Spleen (tissue), 7 donors: Measurements from ENCODE around the gene CAMK1D.

Source experiments
- CTCF ChIP-seq, 11 experiments: fragments of 200-600 bp in 7 of 11; fragments of 450-650 bp in 4 of 11; sonication (generic) in 4 of 11; IDR thresholded peaks in 8 of 11; conservative IDR thresholded peaks in 3 of 11; 1 replicate in 7 of 11; 2 replicates in 4 of 11; pipeline versions ENCODE4 v1.4.0 to v1.8.0; 2016 to 2021; ENCODE audit warnings: antibody characterized with exemption in 11 of 11, inconsistent platforms in 4 of 11, mild to moderate bottlenecking in 1 of 11
- POLR2A ChIP-seq, 3 donors: fragments of 450-650 bp; IDR thresholded peaks; one replicate each; pipeline ENCODE4 v1.5.1; 2017; ENCODE audit warnings: antibody characterized with exemption in 3 of 3, mild to moderate bottlenecking in 1 of 3
- POLR2AphosphoS5 ChIP-seq, 3 donors: sonication (generic); formaldehyde crosslinking; IDR thresholded peaks; one replicate each; pipeline ENCODE4 v1.5.1; 2017; ENCODE audit warnings: antibody characterized with exemption in 3 of 3
- donor health status: DM: no; HTN: no; CAD: no; lungs with moderate emphysema.
- donor health status: DM: no; HTN: no; CAD: no.
- donor health status: DM: no; HTN: no; CAD: no.

DNA sequence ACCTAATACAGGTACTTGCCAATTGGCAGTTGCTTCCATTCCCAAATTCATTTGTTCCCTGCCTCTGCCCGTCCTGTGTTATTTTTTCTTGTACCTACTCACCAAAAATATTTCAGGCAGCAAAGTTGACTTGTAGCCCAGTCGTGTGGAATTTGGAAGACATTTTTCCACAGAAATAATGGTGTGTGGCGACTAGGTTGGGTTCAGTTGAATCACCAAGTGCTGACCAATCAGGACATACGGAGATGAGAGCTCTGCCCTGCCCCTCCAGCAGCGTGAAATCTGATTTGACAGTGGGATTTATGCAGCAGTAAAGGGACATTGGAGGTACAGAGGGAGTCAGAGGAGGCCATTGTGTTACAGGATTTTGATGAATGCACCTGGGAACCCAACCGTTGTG is 435.3 kb downstream of the CAMK1D start:
- no peak for TF ChIP-seq CTCF (IDR thresholded peaks at IDR 0.05 in 8 of 11, conservative IDR thresholded peaks at IDR 0.05 in 3 of 11)
- TF ChIP-seq POLR2A (IDR thresholded peaks at IDR 0.05): no peak
- TF ChIP-seq POLR2AphosphoS5 (IDR thresholded peaks at IDR 0.05): no peak
